OCI-LY7 (cell line): ENCODE measurements around the gene GNG12.

Experiments
- CTCF ChIP-seq: fragments of 200-600 bp; sonication (generic); conservative IDR thresholded peaks from 2 replicates; pipeline ENCODE4 v1.5.1; 2014; ENCODE audit warnings: mild to moderate bottlenecking, antibody characterized with exemption, low read length, moderate library complexity, mixed read lengths
- EZH2phosphoT487 ChIP-seq: fragments of 200-600 bp; sonication (generic); IDR thresholded peaks from 2 replicates; pipeline ENCODE4 v1.6.1; 2018; ENCODE audit warnings: low read depth, borderline replicate concordance, mild to moderate bottlenecking, mixed run types, antibody characterized with exemption, low read length, moderate library complexity, mixed read lengths

GRCh38 chr1:67743072-67743725, 90.1 kb downstream of the GNG12 start:
- TF ChIP-seq CTCF (peak; percentile 38; the same call in 1 of the 2 replicates), EZH2phosphoT487 (no peak)
